GM12891 (cell line): Measurements from ENCODE around the gene VWC2.

Experiments used
- DNase-seq: peaks from one replicate; pipeline ENCODE4 v3.0.0; 2011; ENCODE audit warnings: low spot score; ENCODE audit not compliant: insufficient read length
- FAIRE-seq: peaks from 2 replicates; lab custom pipeline; 2011; peaks lifted over from hg19 to GRCh38; lab: Jason Lieb, UNC
- PAX5 ChIP-seq: IDR thresholded peaks from 2 replicates; pipeline ENCODE4 v1.6.1; 2011; ENCODE audit warnings: low read length, moderate library complexity, mild to moderate bottlenecking; ENCODE audit not compliant: insufficient read depth, severe bottlenecking
- POLR2A ChIP-seq: IDR thresholded peaks from 2 replicates; pipeline ENCODE4 v1.6.1; 2011; ENCODE audit warnings: low read depth, low read length, control low read depth
- POLR2AphosphoS5 ChIP-seq: IDR thresholded peaks from 2 replicates; pipeline ENCODE4 v1.6.1; 2011; ENCODE audit warnings: low read depth, low read length, control low read depth
- POU2F2 ChIP-seq: IDR thresholded peaks from 2 replicates; pipeline ENCODE4 v1.6.1; 2011; ENCODE audit warnings: low read depth, mild to moderate bottlenecking, control low read depth, low read length, moderate library complexity
- SPI1 ChIP-seq: IDR thresholded peaks from 2 replicates; pipeline ENCODE4 v1.6.1; 2011; ENCODE audit warnings: low read depth, low read length, control low read depth
- TAF1 ChIP-seq: IDR thresholded peaks from 2 replicates; pipeline ENCODE4 v1.6.1; 2011; ENCODE audit warnings: low read depth, low read length, control low read depth

Gene VWC2

DNA sequence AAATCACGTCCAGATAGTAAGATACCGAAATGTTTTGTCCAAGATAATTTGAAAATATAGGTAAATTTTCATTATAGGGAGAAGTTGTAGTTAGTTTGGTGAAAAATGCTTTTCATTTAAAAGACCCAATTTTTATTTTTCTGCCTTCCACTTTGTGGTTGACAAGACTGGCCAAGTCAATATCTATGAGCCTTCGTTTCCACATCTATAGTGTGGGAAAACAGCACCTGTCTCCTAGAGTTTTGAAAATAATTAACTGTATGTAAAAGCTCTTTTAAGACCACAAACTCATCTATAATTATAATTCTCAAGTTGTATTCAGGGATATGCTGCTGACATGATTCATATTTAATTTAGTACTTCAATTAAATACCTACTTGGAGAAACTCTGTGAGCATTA, 102.8 kb downstream of the VWC2 start:
- FAIRE-seq (no peak), DNase-seq (no peak)
- TF ChIP-seq TAF1 (no peak), SPI1 (no peak), POLR2A (no peak), POLR2AphosphoS5 (no peak)

DNA sequence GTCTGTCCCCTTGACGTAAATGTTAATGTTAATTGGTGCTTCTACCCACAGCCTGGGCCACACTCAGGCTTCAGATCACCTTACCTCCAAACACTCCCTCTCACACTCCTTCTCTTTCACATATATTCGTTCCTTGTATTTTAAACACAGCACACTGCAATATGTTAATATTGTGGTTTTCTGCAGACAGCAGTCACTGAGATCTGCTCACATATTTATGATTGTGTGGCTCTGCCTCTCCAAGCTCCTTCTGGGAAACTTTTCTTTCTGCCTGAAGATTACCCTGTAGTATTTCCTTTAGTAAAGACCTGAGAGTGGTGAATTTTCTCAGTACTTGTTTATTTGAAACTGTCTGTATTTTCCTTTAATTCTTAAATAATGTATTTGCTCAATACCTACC, 104.7 kb downstream of the VWC2 start:
- TF ChIP-seq SPI1 = no peak
- no peak for TF ChIP-seq POLR2A
- TF ChIP-seq TAF1 = no peak
- no peak for TF ChIP-seq PAX5
- no peak for TF ChIP-seq POU2F2
- no peak for TF ChIP-seq POLR2AphosphoS5

GRCh38 chr7:49878627-49879026, 105.2 kb downstream of the VWC2 start:
- TF ChIP-seq TAF1 (no peak), POU2F2 (no peak), PAX5 (no peak), POLR2A (no peak), POLR2AphosphoS5 (no peak), SPI1 (no peak)
- DNase-seq (no peak), FAIRE-seq (no peak)

More for the DNA sequence above, 104.7 kb downstream of the VWC2 start:
- DNase-seq = no peak
- FAIRE-seq = no peak

GRCh38 chr7:49883933-49884332, 110.5 kb downstream of the VWC2 start:
- FAIRE-seq = no peak
- no peak for DNase-seq
- TF ChIP-seq PAX5 (no peak), POLR2A (no peak), POU2F2 (no peak), SPI1 (no peak), TAF1 (no peak), POLR2AphosphoS5 (no peak)

DNA sequence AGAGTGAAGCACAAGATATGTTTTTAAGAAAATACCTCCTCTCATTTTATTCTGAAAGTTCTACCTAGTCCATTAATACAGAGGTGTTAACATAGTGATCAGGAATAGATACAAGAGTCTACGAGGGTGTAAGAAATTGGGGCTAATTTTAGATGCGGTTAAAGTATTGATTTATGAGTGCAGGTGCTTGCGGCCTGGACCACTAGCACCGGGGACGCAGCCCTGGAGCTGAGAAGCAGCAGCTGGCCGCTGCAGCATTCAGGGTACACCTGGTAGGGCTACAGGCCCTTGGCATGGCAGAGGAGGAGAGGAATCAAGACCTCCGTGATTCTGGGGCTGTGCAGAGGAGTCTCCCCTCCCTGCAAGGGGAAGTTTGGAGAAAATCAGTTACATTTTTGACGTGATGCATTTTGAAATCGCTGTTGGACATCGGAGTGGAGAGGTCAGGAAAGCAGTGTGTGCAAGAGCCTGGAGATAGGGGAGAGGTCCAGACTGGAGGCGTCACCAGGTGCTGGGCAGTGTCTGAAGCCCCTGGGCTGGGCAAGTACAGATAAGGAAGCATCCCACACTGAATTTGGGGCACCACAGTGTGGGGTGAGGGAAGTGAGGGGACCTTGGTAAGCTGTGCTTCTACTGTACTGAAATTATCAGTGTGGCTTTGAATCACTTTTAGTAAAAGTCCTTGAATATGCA, 112.3 kb downstream of the VWC2 start:
- TF ChIP-seq POLR2AphosphoS5 (no peak), POLR2A (no peak), SPI1 (no peak), PAX5 (no peak), TAF1 (no peak), POU2F2 (no peak)
- DNase-seq (no peak), FAIRE-seq (no peak)

DNA sequence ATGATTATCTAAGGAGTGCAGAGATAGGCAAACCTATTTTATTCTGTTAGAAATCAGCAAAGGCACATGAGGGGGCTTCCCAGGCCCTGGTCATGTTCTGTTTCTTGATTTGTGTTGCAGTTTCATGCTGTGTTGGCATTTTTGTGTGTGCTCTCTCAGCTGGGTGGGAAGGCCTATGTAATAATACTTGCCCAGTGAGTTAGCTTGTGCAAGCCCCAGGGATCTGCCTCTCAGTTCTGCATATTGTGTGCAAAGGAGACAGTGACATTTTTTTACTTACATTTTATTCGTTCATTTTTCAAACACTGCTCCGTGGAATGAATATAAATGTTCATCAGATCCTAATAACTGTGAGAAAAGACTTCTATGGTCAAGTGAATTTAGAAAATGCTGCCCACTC, 119.0 kb downstream of the VWC2 start:
- no peak for TF ChIP-seq SPI1
- DNase-seq = no peak
- FAIRE-seq = no peak

DNA sequence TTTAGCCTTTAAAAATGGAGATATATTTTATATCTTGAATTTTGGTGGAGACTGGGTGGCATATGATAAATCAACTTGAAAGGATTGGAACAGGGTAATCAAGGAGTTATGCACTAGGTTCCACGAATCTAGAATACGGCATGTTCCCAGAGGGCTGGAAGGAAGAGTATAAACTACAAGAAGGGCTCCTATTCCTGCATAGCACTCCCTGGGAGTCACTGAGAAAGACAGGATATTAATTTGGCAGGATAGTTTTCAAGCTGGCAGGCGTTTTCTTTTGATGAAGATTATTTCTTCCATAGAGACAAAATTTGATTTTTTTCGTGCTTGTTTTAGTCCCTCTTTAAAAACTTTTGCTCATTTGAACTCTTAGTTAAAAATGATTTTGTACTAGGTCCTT, 119.7 kb downstream of the VWC2 start:
- DNase-seq (no peak), FAIRE-seq (no peak)
- TF ChIP-seq POU2F2 (no peak), POLR2AphosphoS5 (no peak), TAF1 (no peak), POLR2A (no peak), PAX5 (no peak), SPI1 (no peak)

GRCh38 chr7:49894543-49894942, 121.1 kb downstream of the VWC2 start:
- no peak for DNase-seq
- no peak for FAIRE-seq
- no peak for TF ChIP-seq POLR2AphosphoS5
- no peak for TF ChIP-seq POU2F2
- no peak for TF ChIP-seq TAF1
- TF ChIP-seq SPI1 = no peak
- no peak for TF ChIP-seq POLR2A
- no peak for TF ChIP-seq PAX5

DNA sequence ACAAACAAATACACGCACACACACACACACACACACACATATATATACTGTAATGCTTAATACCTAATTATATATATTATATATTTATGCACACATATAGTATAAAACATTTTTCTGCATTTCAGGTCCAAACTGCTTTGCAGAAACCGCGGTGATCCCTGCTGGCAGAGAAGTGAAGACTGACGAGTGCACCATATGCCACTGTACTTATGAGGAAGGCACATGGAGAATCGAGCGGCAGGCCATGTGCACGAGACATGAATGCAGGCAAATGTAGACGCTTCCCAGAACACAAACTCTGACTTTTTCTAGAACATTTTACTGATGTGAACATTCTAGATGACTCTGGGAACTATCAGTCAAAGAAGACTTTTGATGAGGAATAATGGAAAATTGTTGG, 138.5 kb downstream of the VWC2 start:
- DNase-seq (no peak), FAIRE-seq (no peak)
- no peak for TF ChIP-seq PAX5
- no peak for TF ChIP-seq POLR2AphosphoS5
- no peak for TF ChIP-seq POU2F2
- no peak for TF ChIP-seq TAF1
- no peak for TF ChIP-seq SPI1
- no peak for TF ChIP-seq POLR2A

DNA sequence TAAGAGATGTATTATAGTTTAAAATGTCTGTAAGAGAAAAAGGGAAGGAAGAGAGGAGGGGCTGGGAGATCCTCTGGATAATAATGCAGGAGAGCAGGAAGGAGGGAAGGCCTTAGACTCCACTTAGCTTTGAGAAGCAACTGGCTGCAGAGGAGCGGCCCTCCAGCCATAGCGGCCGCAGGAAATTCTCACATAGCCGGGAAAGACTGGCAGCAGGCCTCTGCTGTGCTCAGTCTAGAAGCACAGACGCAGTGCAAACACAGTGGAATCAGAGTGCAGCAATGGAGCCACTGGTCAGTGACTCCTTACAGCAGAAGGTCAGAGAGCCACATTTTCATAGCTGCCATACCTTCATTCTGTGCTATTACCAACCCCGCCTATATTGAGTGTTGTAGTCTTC, 153.3 kb downstream of the VWC2 start:
- no peak for TF ChIP-seq POU2F2
- no peak for TF ChIP-seq POLR2AphosphoS5
- no peak for TF ChIP-seq SPI1
- no peak for TF ChIP-seq POLR2A
- no peak for TF ChIP-seq TAF1
- no peak for TF ChIP-seq PAX5
- FAIRE-seq (no peak), DNase-seq (no peak)
